ENCODE data around the gene PRDM16. TPM values are rescaled to one million over a fixed set of nuclear protein-coding genes. Genes with fewer than 3 reads are reported as not detected.

PRDM16 gene
- total RNA-seq, 2 experiments from 2014 or later = 0.18 to 0.21 TPM

GRCh38 chr1:3077081-3077480 lies 8.1 kb downstream of the PRDM16 start:
- Mint-ChIP-seq H3K36me3 (ENCODE audit: low read depth) (no peaks in the 10 kb centered on the region), H3K4me1 (ENCODE audit: low read depth) (no peaks in the 10 kb centered on the region), H3K27me3 (ENCODE audit: low read depth) (peaks cover 24% of the 10 kb centered on the region), H3K9me3 (ENCODE audit: insufficient read depth) (no peaks in the 10 kb centered on the region), H3K4me3 (no peak overlapping the region), H3K27ac (no peak overlapping the region)
- DNase-seq (no peak), ATAC-seq (no peak)
- ChIA-PET CTCF (no interaction called here), POLR2A (no interaction called here)

- DNase-seq (no peak), ATAC-seq (no peak)
- ChIA-PET POLR2A (no interaction called here), CTCF (no interaction called here)
- peaks cover 20% of the 10 kb centered on the region for H3K27me3 Mint-ChIP-seq (ENCODE audit: low read depth)
- H3K4me1 Mint-ChIP-seq (ENCODE audit: low read depth) = no peaks in the 10 kb centered on the region
- H3K27ac Mint-ChIP-seq = no peak overlapping the region
- no peaks in the 10 kb centered on the region for H3K9me3 Mint-ChIP-seq (ENCODE audit: insufficient read depth)
- no peaks in the 10 kb centered on the region for H3K36me3 Mint-ChIP-seq (ENCODE audit: low read depth)
- H3K4me3 Mint-ChIP-seq = no peak overlapping the region
These were observed 8.6 kb downstream of the PRDM16 start for GRCh38 chr1:3077561-3077960.

GRCh38 chr1:3078430-3078861 lies 9.4 kb downstream of the PRDM16 start:
- DNase-seq = no peak
- POLR2A ChIA-PET = no interaction called here
- Mint-ChIP-seq H3K27ac (no peak overlapping the region), H3K27me3 (ENCODE audit: low read depth) (peaks cover 20% of the 10 kb centered on the region), H3K9me3 (ENCODE audit: insufficient read depth) (no peaks in the 10 kb centered on the region), H3K4me3 (no peak overlapping the region), H3K4me1 (ENCODE audit: low read depth) (no peaks in the 10 kb centered on the region), H3K36me3 (ENCODE audit: low read depth) (no peaks in the 10 kb centered on the region)
- CTCF ChIA-PET = no interaction called here
- ATAC-seq = no peak

- Mint-ChIP-seq H3K4me3 (no peak overlapping the region), H3K9me3 (ENCODE audit: insufficient read depth) (no peaks in the 10 kb centered on the region), H3K27me3 (ENCODE audit: low read depth) (peaks cover 20% of the 10 kb centered on the region), H3K27ac (no peak overlapping the region), H3K36me3 (ENCODE audit: low read depth) (no peaks in the 10 kb centered on the region), H3K4me1 (ENCODE audit: low read depth) (no peaks in the 10 kb centered on the region)
- ChIA-PET CTCF (no interaction called here), POLR2A (no interaction called here)
- ATAC-seq (no peak), DNase-seq (no peak)
These were observed 9.9 kb downstream of the PRDM16 start for GRCh38 chr1:3078871-3079270.

- DNase-seq (no peak), ATAC-seq (no peak)
- Mint-ChIP-seq H3K36me3 (ENCODE audit: low read depth) (no peaks in the 10 kb centered on the region), H3K27ac (no peak overlapping the region), H3K4me1 (ENCODE audit: low read depth) (no peaks in the 10 kb centered on the region), H3K27me3 (ENCODE audit: low read depth) (peaks cover 14% of the 10 kb centered on the region), H3K9me3 (ENCODE audit: insufficient read depth) (no peaks in the 10 kb centered on the region), H3K4me3 (no peak overlapping the region)
- CTCF ChIA-PET = no interaction called here
- POLR2A ChIA-PET = no interaction called here
These were observed 10.5 kb downstream of the PRDM16 start for GRCh38 chr1:3079381-3080052.

GRCh38 chr1:3080053-3080955 lies 11.3 kb downstream of the PRDM16 start:
- no peak for DNase-seq
- H3K4me3 Mint-ChIP-seq = no peak overlapping the region
- ChIA-PET POLR2A (no interaction called here), CTCF (no interaction called here)
- no peaks in the 10 kb centered on the region for H3K36me3 Mint-ChIP-seq (ENCODE audit: low read depth)
- H3K4me1 Mint-ChIP-seq (ENCODE audit: low read depth) = no peaks in the 10 kb centered on the region
- no peak overlapping the region for H3K27ac Mint-ChIP-seq
- H3K27me3 Mint-ChIP-seq (ENCODE audit: low read depth) = peaks cover 9% of the 10 kb centered on the region
- ATAC-seq = no peak
- H3K9me3 Mint-ChIP-seq (ENCODE audit: insufficient read depth) = no peaks in the 10 kb centered on the region

- Mint-ChIP-seq H3K27me3 (ENCODE audit: low read depth) (peaks cover 9% of the 10 kb centered on the region), H3K4me1 (ENCODE audit: low read depth) (no peaks in the 10 kb centered on the region), H3K4me3 (no peak overlapping the region), H3K9me3 (ENCODE audit: insufficient read depth) (no peaks in the 10 kb centered on the region), H3K36me3 (ENCODE audit: low read depth) (no peaks in the 10 kb centered on the region), H3K27ac (no peak overlapping the region)
- ChIA-PET POLR2A (no interaction called here), CTCF (no interaction called here)
- ATAC-seq (no peak), DNase-seq (no peak)
These were observed 12.2 kb downstream of the PRDM16 start for GRCh38 chr1:3081171-3081683.

GRCh38 chr1:3082051-3082450 lies 13.0 kb downstream of the PRDM16 start:
- Mint-ChIP-seq H3K9me3 (ENCODE audit: insufficient read depth) (no peaks in the 10 kb centered on the region), H3K4me1 (ENCODE audit: low read depth) (no peaks in the 10 kb centered on the region), H3K36me3 (ENCODE audit: low read depth) (no peaks in the 10 kb centered on the region), H3K27me3 (ENCODE audit: low read depth) (peaks cover 9% of the 10 kb centered on the region), H3K4me3 (no peak overlapping the region), H3K27ac (no peak overlapping the region)
- no peak for DNase-seq
- POLR2A ChIA-PET = no interaction called here
- CTCF ChIA-PET = no interaction called here
- ATAC-seq = no peak

GRCh38 chr1:3082571-3083516 lies 13.8 kb downstream of the PRDM16 start:
- Mint-ChIP-seq H3K27ac (no peak overlapping the region), H3K9me3 (ENCODE audit: insufficient read depth) (no peaks in the 10 kb centered on the region), H3K4me1 (ENCODE audit: low read depth) (no peaks in the 10 kb centered on the region), H3K4me3 (no peak overlapping the region), H3K36me3 (ENCODE audit: low read depth) (no peaks in the 10 kb centered on the region), H3K27me3 (ENCODE audit: low read depth) (peaks cover 9% of the 10 kb centered on the region)
- no peak for ATAC-seq
- no peak for DNase-seq
- CTCF ChIA-PET = no interaction called here
- POLR2A ChIA-PET = no interaction called here

GRCh38 chr1:3084154-3084553 lies 15.2 kb downstream of the PRDM16 start:
- Mint-ChIP-seq H3K9me3 (ENCODE audit: insufficient read depth) (no peaks in the 10 kb centered on the region), H3K27me3 (ENCODE audit: low read depth) (peaks cover under 1% of the 10 kb centered on the region), H3K36me3 (ENCODE audit: low read depth) (no peaks in the 10 kb centered on the region), H3K27ac (no peak overlapping the region), H3K4me3 (no peak overlapping the region), H3K4me1 (ENCODE audit: low read depth) (no peaks in the 10 kb centered on the region)
- CTCF ChIA-PET = no interaction called here
- POLR2A ChIA-PET = no interaction called here
- ATAC-seq (no peak), DNase-seq (no peak)

- ChIA-PET CTCF (no interaction called here), POLR2A (no interaction called here)
- ATAC-seq = no peak
- Mint-ChIP-seq H3K27ac (no peak overlapping the region), H3K9me3 (ENCODE audit: insufficient read depth) (no peaks in the 10 kb centered on the region), H3K27me3 (ENCODE audit: low read depth) (no peaks in the 10 kb centered on the region), H3K4me3 (no peak overlapping the region), H3K4me1 (ENCODE audit: low read depth) (no peaks in the 10 kb centered on the region), H3K36me3 (ENCODE audit: low read depth) (no peaks in the 10 kb centered on the region)
- DNase-seq = no peak
These were observed 15.7 kb downstream of the PRDM16 start for GRCh38 chr1:3084726-3085125.

GRCh38 chr1:3085721-3086120 lies 16.7 kb downstream of the PRDM16 start:
- CTCF ChIA-PET = no interaction called here
- DNase-seq (no peak), ATAC-seq (no peak)
- Mint-ChIP-seq H3K27ac (no peak overlapping the region), H3K4me1 (ENCODE audit: low read depth) (no peaks in the 10 kb centered on the region), H3K9me3 (ENCODE audit: insufficient read depth) (no peaks in the 10 kb centered on the region), H3K36me3 (ENCODE audit: low read depth) (no peaks in the 10 kb centered on the region), H3K4me3 (no peak overlapping the region), H3K27me3 (ENCODE audit: low read depth) (no peaks in the 10 kb centered on the region)
- POLR2A ChIA-PET = no interaction called here

All from activated CD8-positive, alpha-beta T cell treated with anti-CD3 and anti-CD28 coated beads, Interleukin-2, amount 10 ng/mL, durations not matched to agents 7 days and 5 days (primary cell).